ENCODE measurements around the gene INPP4B.

Gene INPP4B

DNA sequence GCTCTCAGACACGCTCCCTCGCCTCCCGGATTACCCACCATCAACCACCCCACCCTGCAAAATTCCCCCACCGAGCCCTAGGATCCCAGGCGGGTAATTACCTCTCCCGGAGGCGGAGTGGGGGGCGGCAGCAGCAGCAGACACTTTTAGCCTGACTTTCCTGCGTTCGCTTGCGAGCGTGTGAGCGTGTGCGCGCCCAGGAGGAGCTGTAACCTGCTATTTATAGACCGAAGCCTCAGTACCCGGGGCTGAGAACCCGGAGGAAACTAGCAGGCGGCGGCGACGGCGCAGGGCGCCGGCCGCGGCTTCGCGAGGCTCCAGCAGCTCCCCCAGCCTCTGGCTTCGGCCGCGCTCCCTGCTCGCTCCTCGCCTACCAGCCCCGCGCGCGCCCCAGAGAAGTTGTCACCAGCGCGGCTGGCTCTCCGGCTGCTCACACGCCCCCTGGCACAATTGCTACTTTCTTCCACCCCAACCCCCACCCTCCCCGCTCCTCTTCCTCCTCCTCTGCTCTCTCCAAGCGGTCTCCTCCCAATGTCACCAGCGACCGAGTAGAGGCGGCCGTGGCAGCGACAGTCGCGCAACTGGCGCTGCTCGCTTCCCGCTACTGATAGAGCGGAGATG is at the start of gene INPP4B:
INPP4B (minus strand) TSS at position 194 of the 621 bp plus-strand sequence.
- peak; percentile 63 for DNase-seq

DNA sequence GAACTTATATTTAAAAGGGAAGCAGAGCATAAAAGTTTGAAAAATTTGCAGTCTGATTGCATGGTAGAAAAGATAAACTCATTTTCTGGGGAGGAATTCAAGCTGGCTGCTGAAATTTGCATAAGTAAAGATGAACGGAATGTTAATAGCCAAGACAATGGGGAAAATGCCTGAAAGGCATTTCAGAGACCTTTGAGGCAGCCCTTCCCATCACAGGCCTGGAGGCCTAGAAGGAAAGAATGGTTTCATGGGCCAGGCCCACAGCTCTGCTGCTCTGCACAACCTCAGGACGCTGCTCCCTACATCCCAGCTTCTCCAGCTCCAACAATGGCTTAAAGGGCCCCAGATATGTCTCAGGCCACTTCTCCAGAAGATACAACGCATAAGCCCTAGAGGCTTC is 46.9 kb upstream of the INPP4B start:
- DNase-seq = no peak

DNA sequence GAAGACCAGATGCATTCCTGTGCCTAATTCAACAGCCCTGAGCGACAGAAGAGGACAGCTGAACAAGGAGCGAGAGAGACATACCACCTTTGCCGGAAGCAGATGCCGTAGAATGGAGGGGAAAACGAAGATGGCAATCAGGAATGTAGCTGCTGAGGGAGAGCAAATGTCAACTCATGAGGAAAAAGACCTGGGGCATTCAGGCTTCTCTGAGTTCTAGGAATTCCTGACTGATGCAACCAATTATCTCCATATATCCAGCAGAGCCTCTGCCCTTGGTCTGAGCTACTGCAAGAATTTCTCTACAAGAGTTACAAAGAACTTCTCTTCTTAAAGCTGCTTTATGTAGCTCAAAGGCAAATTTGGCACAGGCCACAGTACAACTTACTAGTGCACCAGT is 40.5 kb upstream of the INPP4B start:
- DNase-seq = no peak

DNA sequence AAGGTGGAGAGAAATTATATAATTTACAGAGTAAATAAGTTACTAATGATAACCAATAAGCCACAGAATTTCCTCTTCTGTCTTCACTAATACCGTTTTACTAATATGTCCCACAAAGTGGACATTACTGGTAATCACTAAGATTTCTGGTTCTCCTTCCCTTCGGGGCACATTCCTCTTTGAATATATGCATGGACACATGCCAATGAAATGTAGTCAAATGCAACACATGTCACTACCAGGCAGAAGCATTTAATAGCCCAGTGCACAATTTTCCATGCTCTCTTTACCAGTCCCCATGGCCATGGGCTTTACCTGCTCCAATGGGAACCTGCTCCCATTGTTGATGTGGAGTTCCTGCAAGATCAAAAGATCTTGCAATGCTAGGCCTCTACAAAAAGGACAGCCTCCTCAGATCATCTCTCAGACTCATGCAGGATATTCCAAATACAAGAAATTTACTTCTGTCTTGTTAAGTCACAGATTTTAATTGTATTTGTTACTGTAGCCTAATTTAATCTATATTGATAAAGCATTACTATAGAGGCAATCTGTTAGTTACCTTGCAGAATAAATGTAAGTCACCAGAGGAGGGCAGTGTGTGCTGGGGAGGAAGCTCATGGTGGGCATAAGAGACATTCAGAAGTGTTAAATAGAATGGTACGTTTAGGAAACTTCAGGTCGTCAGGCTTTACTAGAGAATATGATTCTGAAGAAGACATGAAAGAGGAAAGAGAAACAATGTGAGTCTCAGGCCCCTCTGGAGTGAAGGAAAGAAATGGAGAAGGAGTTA is 37.1 kb upstream of the INPP4B start:
- DNase-seq = no peak

DNA sequence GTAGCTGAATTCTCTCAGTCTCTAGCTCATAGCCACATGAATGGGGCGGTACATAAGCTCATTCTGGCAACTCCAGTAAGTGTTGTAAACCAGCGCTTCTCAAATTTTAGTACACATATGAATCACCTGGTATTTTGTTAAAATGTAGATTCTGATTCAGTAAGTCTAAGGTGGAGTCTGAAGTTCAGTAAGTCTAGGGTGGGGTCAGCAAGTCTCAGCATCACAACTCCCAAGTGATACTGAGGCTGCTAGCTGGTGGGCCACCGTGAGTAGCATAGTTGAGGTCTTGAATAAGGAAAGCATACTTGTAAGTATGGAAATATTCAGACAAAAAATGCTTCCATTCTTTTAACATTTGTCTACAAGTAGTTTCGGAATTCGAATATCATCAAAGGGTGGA is 36.1 kb upstream of the INPP4B start:
- no peak for DNase-seq

DNA sequence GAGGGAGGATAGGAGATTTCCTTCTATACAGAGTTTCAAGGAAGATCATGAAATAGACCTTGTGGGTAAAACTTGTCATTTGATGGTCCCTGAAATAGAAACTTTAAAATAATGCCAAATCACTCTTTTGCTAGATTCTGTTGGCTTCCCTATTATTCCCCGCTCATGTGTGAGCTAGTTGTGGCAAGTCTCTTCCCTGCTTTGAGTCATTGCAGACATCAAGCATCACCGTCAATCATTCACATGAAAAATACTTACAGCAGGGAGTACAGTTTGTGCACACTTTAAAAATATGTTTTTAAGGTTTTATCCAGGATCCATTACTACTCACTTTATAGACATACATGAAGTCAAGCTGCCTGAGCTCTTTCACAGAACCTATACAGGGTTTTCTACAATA is 35.2 kb upstream of the INPP4B start:
- no peak for DNase-seq

DNA sequence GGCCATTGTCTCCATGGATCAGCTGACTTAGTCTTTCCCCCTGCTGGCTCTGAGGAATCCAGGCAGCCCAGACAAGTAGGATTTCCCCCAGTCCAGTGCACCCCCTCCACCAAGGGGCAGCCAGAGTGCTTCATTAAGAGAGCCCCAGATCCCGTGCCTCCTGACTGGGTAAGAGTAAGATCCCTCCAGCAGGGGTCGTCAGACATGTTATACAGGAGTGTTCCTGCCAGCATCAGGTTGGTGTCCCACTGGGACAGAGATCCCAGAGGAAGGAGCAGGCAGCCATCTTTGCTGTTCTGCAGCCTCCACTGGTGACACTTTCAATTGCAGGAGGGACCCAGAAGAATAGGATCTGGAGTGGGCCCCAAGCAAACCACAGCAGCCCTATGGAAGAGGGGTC is 29.0 kb upstream of the INPP4B start:
- no peak for DNase-seq

DNA sequence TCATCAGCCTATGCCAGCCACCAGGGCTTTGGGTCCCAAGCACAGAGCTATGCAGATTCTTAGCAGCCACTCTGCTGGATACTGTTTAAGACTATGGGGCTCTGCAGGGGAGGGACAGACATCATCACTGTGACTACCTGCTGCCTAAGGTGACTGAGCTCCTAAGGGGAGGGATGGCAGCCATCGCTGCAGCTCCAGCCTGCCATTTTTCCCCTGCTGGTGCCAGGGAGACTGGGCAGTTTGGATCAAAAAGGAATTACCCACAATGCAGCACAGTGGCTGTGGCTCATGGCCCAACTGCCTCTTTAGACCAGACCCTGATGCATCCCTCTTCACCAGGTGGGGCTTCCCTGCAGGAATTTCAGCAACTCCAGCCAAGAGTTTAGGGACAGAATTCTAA is 28.6 kb upstream of the INPP4B start:
- DNase-seq = no peak

DNA sequence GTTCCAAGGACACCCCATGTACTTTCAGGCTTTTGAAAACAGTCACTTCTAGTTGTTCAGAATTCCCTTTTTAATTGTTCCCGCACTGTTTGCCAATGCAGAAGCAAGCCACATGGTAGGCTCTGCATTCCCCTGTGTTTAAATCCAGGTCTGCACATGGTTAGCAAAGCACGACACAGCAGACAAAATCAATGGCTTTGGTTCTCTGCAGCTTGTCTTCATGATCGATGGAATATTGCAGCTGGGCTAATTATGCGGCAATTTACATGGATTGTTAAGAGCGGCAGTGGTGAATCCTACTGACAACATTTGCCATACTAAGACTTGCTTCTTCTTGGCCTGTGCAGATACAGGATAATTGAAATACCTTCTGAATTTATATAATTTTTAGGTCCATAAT is 20.6 kb upstream of the INPP4B start:
- no peak for DNase-seq

DNA sequence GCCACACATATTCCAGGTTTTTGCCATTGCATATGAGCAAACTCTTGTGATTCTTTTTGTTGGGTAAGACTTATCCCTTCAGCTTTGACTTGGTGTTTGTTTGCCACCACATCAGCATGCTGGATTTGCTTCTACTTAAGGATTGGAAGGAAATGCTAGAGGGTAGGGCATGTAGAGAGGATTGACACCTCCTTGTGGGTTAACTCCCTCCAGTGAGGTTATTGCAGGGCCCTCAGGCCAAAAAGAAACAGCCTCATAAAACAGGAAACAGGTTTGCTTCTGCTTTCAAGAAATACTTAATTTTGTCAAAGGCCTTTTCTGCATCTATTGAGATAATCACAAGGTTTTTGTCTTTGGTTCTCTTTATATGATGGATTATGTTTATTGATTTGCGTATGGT is 15.2 kb upstream of the INPP4B start:
- no peak for DNase-seq

DNA sequence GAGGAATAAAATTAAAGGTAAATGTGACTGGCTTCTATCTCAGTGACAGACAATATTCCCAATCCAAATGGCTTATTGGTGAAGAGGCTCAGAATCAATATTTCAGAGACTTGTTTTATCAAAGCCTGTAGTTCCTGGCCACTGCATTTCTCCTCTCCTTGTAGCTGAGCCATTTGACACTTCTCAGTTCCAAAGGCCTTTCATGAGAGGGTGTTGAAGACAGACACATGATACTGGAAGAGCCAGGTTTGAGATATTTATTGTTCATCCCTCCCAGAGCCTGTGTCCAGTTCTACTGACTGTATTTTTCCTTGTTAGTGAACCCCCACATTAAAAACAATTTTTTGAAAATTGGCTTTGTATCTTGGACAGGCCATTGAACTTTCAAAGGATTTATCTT is 12.9 kb upstream of the INPP4B start:
- DNase-seq = no peak

DNA sequence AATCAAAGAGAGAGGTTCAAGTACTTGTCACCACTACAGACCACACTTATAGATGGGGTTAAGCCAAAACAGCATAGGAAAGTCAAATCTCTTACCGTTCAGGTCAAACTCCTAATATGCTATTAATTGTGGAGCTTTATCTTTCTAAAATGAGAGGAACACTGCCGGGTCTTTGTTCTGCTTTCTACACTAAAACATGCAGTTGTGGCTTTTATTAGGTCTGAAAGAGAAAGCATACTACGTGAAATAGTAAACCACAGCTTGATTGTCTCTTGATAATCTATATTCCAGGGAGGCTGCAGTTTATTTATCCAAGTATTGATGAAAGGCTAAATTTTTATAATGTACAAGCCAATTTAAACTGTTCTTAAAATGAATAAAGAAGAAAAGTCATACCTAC is 12.3 kb upstream of the INPP4B start:
- DNase-seq = no peak

DNA sequence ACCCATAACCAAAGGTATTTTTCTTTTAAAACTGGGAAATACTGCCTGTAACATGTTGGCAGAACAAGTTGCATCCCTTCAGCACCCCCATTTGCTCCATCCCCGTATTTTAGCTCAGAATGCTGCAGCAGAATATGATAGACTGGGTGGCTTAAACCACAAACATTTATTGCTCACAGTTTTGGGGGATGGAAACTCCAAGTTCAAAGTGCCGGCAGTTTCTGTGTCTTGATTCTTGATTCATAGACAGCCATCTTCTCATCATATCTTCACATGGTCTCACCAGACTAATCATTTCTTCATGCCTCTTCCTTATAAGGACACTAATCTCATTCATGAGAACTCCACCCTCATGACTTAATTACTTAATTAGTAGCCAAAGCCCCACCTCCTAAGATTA is 10.5 kb upstream of the INPP4B start:
- DNase-seq = peak; percentile 26

DNA sequence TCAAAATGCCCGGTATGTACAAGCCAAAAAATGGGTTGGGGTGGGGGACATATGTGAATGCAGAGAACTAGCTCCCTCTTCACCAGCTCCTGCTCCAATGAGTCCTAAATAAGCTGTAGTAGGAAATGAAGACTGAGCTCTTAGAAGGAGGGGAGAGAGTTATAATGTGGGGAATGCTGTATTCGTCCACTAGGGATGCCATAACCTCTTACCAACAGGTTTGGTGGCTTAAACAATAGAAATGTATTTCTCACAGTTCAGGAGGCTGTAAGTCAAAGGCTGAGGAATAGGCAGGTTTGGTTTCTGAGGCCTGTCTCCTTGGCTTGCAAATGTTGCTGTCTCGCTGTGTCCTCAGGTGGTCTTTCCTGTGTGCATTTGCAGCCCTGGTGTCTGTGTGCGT is 4.4 kb upstream of the INPP4B start:
- no peak for DNase-seq

DNA sequence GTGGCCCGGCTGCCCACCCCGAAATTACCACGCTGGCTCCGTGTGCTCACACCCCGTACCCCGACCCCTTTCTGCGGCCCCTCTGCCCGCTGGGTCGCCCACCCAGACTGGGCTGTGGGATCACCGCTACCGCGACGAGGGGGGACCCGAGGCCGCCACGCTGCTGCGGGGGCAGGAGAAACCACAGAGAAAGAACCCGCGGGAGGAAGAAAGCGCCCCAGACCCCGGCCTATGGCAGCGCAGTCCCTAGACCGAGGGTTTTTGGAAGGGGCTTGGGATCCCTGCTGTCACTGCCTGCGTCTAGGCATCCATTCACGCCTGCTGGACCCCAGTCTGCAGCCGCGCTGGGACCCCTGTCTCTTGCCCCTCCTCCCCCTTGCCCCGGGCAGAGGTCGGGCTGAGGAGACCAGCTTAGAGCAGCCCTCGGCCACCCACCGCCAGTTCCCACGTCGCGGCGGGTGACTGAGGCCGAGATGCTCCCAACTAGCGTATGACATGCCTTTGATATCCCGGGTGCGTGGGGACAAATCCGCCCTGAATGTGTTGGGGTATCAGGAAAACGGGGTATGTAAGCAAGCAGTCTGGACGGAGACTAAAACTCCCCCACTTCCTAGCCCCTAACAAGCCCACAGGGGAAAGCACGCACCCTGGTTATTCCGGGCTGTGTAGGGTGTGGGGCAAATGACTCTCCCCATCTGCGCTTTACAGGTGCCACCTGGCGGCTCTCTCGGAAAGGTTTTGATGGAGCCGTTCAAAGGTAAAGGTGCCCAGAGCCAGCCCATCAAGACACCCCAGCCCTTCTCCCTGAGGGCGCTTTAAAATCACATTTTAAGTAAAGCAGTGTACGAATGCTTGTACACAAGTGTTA is 862 bp upstream of the INPP4B start:
- DNase-seq = peak; percentile 17

DNA sequence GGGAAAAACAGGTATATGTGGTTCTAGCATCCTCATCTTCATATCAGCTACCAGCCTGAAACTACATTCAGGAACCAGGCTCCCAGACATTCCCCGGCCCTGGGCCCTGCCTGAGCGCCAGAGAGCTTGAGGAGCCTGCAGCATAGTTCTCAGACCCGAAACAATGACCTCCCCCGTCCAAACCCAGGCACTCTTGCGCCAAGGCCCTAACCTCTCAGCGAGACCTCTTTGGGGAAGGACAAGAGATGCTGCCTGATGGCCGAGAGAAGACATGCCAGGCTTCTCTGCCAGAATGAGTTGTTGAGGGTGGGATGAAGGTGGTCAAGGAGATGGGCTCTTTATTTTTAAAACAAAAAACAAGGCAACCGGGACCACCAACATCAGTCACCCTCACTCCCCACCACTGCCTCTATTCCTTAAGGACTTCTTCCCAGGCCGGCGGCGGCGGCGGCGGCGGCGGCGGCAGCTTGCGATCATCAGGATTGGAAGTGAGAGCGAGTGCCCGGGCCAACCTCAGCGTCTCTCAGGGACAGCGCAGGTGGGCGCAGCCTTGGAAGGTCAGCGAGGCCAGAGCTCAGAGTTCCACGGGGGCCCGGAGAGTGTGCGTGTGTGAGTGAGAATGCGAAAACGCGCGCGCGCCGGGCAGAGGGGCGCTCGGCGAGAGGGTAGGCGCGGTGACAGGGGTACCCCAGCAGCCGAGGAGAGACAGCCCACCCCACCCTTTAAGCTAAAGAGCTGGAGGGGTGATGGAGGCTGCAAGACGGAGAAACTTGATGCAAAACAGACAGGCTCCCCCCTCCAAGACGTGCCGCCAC is 601 bp downstream of the INPP4B start:
- DNase-seq = peak; percentile 6

DNA sequence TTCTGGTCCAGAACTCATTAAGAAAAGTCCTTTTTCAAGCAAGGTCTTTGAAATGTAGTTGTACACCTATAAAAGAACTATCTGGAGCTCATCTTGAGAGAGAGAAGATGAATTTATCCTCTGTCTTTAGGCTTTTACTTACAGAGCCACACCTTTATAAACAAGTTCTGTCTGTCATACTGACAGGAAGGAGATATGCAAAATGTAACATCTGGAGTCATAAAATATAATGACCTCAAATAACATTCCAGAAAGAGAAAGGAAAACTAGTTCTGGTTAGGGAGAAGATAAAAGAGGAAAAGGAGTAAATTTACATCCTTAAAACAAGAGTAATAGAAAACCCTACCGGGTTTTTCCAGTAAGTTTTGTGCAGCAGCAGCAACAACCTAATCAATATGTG is 1.3 kb downstream of the INPP4B start:
- no peak for DNase-seq

DNA sequence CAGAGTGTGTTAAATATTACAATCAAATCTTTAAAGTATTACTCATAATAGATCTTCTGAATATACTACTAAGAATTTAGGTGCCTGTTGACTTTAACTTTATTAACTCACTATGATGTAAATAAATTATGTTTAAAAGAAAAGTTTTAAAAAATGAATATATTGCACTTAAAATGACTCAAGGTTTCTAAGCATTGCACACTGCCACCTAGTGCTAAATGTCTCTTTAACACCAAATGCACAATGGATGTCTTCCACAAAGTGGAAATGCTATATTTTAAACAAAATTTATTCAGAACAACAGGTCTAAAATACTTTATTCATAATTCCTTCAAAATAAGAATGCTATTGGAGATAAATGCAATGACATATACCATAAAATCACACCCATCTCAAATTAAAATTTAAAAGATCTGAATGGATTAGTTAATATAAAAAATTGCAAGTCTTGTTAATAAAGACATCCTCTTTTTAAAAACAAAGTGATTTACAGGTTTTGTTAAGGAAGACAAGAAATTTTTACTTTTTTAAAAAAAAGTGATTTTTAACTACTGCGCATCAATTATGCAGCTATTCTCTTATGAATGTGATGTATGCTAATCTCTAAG is 5.5 kb downstream of the INPP4B start:
- DNase-seq = peak; percentile 31

DNA sequence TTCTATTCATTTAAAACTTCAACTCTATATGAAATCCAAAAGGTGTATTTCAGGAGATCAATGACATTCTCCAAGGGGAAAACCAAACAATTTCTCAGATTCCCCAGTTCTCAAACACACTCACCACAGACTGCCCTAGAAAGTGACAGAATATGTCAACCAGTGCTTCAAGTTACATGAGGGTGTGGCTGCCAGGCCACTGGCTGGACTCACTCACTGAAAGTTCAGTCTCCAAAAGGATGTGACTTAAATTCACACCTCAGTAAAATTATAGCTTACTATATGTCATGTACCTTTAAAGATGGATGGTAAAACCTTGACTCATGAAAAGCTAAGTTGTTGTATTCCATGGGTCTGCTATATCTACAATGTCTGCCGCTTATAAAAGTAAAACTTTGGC is 7.3 kb downstream of the INPP4B start:
- no peak for DNase-seq

DNA sequence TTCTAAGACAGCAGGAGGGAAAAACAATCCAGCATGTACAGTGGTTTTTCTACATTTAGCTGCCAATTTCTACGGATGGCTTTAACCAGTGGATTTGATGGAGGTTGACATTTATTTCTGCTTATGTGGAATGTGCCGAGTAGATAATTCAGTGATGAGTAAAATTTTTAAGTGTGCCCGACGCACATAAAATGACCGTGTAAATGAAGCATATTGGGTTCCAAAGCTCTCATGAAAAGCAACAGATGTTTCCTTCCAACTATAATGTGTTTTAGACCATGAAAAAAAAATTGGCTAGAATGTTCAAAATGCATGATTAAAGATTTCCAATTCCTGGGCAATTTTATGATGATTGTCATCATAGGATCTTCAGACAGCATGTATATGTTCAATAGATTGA is 14.1 kb downstream of the INPP4B start:
- no peak for DNase-seq

DNA sequence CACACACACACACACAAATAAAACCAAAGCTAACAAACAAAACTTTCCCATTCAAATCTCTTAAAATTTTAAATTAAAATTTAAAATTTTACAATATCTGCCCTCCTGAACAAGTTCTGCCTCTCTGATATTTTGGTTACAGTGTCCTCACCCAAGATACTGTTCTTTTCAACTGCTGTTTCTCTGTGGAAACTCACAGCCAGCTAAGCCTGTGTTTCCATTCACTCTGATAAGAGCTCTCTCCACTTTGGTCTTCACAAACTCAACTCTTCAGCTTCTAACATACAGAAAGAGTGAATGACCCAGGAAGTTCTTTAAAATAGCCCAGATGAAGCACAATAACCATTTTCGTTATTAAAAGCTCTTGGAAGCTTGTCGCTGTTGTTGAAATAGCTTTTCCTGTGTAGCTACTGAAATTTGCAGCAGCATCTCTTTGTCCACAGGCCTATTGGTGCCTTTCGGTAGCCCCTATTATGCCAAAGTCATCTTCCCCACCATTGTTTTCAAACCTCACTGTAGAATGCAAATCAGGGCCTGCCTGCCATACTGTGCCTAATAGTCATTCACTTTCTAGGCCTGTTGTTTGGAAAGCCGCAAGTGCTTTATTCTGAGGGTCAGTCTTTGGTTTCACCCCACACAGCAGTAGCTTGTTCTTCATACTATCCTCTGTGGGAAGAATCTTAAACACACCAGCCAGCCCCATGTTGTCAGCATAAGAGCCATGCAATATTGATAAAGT is 19.4 kb downstream of the INPP4B start:
- no peak for DNase-seq

DNA sequence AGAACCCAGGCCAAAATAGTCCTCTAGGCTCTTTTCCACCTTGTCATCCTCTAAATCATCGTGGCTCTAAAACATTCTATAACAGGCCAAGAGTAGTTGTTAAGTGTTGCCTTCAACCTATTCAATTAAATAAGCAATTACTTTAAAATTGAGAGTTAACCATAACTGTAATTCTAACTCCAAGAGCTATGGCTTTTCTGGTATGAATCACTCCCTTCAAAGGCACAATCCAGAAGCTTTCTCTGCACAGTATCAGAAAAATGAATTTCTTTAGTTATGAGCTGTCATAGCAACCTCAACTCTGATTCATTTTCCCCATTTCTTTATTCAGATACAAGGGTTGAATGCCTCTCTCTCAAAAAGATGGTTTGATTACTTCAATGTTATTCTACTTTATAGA is 21.7 kb downstream of the INPP4B start:
- DNase-seq = peak; percentile 41

Data from fibroblast of skin of right quadriceps (primary cell).